A673 (cell line): ENCODE results near the gene EIPR1.

Source experiments
- EZH2 ChIP-seq: fragments of 200-600 bp; sonication (generic); IDR thresholded peaks from 2 replicates; pipeline ENCODE4 v1.6.1; 2017; ENCODE audit warnings: borderline replicate concordance, low read depth, mild to moderate bottlenecking, mixed read lengths, antibody characterized with exemption, low read length; ENCODE audit not compliant: poor library complexity, severe bottlenecking
- TF ChIP-seq, protein P1 (sequence below): fragments of 300-800, 200-600 bp; sonication (generic); conservative IDR thresholded peaks from 2 replicates; pipeline ENCODE4 v1.5.1; 2017; ENCODE audit warnings: low read depth, mild to moderate bottlenecking, antibody characterized with exemption, low read length, moderate library complexity, mixed read lengths

DNA sequence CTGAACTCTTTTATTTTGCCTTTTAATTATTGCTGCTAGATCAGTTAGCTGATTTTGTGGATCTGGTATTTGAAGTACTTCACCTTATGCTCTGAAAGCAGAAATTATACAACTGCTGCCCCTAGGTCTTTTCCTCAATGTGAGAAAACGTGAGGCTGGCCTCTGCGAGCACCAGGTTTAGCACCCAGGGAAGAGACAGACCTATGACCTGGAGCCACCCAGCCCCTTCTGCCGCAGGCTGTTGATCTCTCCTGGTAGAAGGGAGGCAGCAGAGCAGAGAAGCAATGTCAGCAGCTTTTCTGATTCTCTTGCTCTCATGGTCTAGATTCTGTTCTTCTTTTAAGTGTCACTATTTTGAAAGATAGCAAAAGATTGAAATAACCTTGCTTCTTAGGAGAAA lies 21.8 kb upstream of the EIPR1 start:
- TF ChIP-seq, protein P1, sequence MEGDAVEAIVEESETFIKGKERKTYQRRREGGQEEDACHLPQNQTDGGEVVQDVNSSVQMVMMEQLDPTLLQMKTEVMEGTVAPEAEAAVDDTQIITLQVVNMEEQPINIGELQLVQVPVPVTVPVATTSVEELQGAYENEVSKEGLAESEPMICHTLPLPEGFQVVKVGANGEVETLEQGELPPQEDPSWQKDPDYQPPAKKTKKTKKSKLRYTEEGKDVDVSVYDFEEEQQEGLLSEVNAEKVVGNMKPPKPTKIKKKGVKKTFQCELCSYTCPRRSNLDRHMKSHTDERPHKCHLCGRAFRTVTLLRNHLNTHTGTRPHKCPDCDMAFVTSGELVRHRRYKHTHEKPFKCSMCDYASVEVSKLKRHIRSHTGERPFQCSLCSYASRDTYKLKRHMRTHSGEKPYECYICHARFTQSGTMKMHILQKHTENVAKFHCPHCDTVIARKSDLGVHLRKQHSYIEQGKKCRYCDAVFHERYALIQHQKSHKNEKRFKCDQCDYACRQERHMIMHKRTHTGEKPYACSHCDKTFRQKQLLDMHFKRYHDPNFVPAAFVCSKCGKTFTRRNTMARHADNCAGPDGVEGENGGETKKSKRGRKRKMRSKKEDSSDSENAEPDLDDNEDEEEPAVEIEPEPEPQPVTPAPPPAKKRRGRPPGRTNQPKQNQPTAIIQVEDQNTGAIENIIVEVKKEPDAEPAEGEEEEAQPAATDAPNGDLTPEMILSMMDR, result no peak
- TF ChIP-seq EZH2, result no peak
